Stimulated activated CD4-positive, alpha-beta T cell treated with anti-CD3 and anti-CD28 coated beads, Interleukin-1b, Interleukin-23, amount 100 ng/mL, for 48 hours (primary cell): Measurements from ENCODE around the gene PER2.

Source experiments
- DNase-seq: peaks from one replicate; pipeline ENCODE4 v3.0.0-alpha.2; 2020

The PER2 gene

DNA sequence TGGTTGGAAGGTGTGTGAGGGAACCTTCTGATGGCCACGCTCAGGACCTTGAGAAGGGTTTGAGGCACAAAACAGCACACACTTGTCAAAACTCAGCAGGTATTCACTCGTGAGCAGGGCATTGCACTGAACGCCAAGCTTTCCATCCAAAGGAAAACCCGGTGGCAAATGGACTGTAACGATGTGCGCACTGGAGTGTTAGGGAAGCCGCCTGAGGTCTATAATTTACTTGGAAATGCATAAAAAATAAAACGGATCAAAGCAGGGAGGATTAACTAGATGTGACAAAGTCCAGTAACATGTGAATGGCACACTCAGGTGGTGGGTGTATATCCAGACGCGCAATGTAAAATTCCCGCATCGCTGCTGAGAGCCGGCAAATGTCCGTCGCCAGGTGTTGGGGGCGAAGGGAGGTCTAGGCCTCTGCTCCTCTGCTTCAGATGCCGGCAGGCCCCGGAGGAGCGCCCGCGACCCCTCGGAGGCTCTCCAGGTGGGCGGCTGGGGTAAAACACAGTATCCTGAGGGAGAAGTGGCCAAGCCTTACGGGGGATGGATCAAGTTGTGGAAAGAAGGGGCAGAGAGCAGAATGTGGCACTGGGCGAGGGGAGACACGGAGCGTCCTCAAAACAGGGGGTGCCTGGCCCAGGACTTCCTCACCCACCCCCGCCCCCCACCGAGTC lies 63.9 kb downstream of the PER2 start:
- no peak for DNase-seq

DNA sequence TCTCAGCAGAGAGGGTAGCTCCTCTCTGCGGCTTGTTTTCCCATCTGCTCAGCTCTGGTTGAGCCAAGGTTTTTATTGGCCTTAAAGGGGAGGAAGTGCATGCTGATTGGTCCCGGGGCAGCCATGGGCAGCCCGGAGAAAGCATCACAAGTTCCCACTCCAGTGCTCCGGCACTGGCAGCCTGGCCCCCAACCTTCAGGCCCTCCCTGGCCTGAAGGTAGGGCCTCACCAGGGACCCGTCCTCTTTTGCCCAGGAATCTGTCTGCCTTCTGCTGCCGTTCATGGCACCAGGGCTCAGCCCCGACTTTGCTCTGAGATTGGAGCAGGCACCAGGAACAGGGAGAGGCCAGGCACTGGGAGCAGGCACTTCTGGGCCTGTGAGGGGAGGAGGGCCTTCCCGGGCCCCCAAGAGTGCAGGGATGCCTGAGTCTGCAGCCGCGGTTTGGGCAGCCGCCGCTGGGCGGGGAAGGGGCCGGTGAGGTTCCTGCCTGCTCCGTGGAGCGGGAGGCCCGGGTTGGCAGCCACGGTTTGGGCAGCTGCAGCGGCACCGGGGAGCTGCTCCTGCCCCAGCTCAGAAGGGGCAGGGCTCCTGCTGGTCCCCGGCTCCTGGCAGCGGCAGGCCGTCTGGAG lies 67.4 kb downstream of the PER2 start:
- no peak for DNase-seq

DNA sequence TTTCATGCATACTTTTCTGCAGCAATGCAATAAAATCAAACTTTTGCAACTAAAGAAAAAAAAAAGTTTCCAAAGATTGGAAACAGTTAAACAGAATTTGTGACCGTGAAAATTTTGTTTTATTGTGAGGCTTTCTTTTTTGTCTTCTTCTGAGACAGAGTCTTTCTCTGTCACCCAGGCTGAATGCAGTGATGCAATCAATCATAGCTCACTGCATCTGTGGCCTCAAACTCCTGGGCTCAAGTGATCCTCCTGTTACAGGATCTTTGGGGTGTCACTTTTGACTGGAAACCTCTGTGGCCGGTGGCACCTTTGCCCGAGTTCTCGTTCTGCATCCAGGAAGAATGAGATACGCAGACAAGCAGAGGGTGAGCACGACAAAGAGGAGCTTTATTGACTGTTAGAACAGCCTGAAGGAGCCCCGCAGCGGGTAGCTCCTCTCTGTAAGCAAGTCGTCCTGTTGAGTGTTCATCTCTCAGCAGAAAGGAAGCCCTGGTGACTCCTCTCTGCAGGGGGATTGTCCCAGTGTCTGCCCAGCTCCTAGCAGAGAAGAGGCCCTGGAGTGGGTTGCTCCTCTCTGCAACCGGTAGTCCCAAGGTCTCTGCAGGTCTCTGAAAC lies 68.0 kb downstream of the PER2 start:
- no peak for DNase-seq

DNA sequence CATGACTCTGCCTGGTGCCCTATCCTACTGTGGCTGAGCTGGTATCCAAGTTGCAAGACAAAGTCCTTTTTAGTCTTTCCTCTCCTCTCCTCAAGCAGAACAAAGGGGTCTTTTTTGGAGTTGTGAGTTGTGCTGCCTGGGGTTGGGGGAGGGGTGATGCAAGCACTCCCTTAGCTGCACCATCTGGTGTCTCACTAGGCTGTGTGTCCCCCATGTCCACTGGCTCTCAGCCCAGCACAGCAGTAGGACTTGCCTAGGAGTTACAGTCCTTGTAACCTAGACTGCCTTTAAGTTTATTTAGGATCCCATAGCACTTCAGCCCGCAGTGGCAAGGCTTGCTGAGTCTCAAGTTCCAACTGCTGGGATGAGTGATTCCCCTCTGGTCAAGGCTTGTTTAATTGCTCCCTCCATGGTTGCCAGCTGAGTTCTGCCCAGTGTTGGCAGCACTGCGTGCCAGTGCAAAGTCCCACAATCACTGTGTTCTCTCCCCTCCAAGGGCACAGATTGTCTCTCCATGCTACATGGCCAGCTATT lies 71.7 kb downstream of the PER2 start:
- DNase-seq, result no peak

DNA sequence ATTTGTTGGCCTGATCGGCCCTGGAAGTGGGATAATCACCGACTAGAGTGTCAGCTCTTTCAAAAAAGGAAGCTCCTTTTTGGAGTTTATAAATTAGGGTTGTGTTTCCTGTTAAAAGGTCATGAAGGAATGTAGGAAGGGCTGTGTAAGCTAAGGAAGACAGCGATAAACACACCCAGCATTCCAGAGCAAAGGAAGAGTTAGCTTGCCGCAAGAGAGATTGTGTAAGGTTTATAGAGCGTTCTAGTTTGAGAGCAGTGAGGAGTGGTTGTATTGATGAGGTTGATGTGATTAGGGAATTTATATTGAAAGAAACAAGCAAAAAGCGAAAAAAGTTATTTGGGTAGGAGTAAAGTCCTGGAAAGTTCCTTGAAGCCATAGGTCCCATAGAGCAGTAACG lies 81.4 kb downstream of the PER2 start:
- no peak for DNase-seq

DNA sequence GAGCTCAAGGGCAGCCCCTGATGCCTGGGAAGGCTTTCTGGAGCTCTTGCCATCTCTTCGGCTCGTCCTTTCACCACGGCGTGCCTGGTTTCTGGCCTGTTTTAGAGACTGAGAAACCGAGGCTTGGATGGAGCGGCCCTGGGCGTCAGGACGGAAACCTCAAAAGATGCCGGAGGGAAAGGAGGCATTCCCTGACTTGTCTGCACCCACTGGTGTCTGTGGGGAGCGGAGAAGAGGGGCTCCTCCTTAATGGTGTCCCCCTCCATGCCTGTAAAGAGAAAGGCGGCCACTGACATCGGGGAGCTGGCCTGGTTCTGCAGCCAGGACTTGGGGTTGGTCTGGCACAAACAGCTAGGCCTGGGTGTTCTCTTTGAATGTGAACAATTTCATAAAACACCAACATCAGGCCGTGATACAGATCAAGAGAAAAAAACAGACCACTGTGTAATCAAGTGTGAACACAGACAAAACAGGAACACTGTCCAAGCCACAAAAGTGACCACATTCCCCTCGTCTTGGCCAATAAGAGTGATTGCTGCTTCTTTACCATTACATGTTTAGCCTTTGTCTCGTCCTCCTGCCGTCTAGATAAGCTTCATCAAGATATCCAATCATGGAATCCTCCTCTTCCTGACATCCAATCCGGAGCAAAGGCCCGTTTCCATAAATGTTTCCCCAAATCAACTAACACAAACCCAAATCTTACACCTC lies 84.3 kb downstream of the PER2 start:
- DNase-seq, result no peak

DNA sequence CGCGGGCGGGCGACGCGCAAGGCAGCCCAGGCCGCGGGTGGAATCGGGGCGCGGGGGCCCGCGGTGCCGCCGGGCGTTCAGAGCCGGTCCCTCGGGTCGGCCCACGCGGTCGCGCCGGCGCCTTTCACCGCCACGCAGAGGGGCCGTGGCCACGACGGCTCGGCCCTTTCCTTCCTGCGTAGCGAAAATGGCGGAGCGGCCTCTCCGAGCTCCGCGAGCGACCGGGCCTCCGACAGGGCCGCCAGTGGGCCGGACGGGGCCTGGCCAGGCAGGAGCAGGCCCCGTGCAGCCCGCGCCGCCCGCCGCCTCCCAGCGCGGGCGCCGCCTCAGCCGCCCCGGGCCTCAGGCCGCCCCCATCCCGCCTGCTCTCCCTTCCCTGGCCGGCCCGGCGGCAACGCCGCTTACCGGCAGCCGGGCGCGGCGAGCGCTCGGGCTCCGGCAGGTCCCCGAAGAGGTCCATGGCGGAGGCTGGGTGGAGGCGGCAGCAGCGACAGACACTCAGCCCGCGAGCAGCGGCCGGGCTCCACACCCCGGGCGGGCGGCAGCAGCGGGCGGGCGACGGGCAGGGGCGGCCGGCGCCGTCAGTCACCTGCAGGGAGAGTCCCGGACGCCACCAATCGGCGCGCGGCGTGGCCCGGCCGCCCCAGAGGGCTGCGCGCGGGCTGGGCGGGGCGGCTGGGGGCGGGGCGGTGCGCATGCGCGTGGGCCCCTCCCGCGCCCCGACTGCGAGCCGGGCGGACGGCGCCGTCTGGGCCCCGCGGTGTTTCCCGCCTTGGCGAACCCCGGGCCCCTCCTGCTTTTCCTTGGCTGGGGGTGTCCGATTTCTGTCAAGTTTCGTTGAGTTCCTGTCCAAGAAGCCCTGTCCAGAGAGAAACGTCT lies 85.1 kb downstream of the PER2 start, which contains the start of gene ILKAP:
TSS of gene ILKAP (minus strand) at position 602 of the 879 bp plus-strand sequence. CDS start at position 460, 142 bp downstream.
- DNase-seq, result peak; percentile 86

DNA sequence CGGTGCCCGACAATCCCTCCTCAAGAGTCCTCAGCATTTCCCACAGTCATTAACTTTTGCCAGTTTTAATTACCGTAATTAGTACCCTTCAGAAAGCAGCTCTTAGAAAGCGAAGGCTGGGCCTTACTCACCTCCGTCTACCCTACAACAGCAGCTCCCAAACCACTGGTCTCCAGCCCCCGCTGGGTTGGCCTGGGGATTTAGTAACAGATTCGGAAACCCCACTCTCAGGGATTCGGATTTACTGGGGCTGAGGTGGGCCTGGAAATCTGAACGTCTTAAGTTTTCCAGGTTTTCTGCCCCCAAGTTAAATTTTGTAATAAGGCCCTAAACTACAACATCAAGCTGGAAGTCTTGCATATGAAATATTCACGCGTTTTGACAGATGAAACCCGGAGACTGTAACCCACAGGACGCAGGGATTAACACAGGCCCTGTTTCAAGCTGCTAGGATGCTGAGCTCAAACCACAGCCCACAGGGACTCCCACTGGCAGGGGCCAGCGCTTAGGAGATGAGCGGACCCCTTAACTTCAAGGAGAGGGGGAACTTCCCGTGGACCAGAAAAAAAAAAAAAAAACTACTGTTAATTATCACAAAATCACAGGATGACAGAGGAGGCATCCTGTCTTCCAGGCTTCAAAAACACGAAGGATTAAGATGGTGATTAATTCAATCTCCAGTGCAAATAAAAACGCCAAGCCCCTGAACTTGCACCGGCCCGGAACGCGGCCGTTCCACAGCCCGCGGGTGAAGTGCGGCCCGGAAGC lies 85.9 kb downstream of the PER2 start:
- no peak for DNase-seq
